GM12878 (cell line): ENCODE data around the gene TAF11L9. TPM values are rescaled to one million over a fixed set of nuclear protein-coding genes. Genes with fewer than 3 reads are reported as not detected.
"Not testable (repeated sequence)": the region's sequence is repeated elsewhere in the genome, so short reads cannot be mapped to it uniquely, and the experiment has no call there.

Source experiments
- ATAC-seq: fragments of 200-7000 bp; cut with Tn5 transposase; 3 replicates; pipeline ENCODE4 v1.9.1; 2020; ENCODE audit warnings: mild to moderate bottlenecking, moderate library complexity
- BruUV-seq: library from RNA; stranded (reverse); fragments of 400-500 nt; replicated peaks from 2 replicates; lab custom pipeline; 2021; lab: Mats Ljungman, UMichigan
- CTCF ChIA-PET: fragments of 300-600 bp; sonication (Branson Sonifier 250); formaldehyde crosslinking; extraction: SDS; loops from one replicate; lab custom pipeline; 2021; ENCODE audit warnings: inconsistent platforms; lab: Yijun Ruan, JAX
- POLR2A ChIA-PET: fragments of 350-600 bp; formaldehyde crosslinking; extraction: SDS; loops from one replicate; lab custom pipeline; 2021; ENCODE audit warnings: inconsistent platforms; lab: Charles Lee
- RAD21 ChIA-PET: fragments of 300-600 bp; sonication (Branson Sonifier 250); formaldehyde crosslinking; loops from one replicate; lab custom pipeline; 2023; ENCODE audit warnings: antibody characterized with exemption; ENCODE audit not compliant: unreplicated experiment; lab: Charles Lee
- SMC1A ChIA-PET: fragments of 300-600 bp; sonication (Branson Sonifier 250); formaldehyde crosslinking; loops from one replicate; lab custom pipeline; 2023; ENCODE audit not compliant: unreplicated experiment, uncharacterized antibody; lab: Charles Lee
- DNase-seq: peaks from one replicate; pipeline ENCODE4 v3.0.0-alpha.2; 2011; ENCODE audit warnings: low read depth, low spot score
- FAIRE-seq: peaks from 3 replicates; lab custom pipeline; 2011; peaks lifted over from hg19 to GRCh38; lab: Jason Lieb, UNC
- H2AFZ ChIP-seq: 2 replicates; pipeline ENCODE4 v1.6.0; 2011; ENCODE audit warnings: low read depth, low read length, control low read depth; ENCODE audit not compliant: control insufficient read depth
- H3K27ac ChIP-seq: 2 replicates; pipeline ENCODE4 v1.5.1; 2011; ENCODE audit warnings: control low read depth; ENCODE audit not compliant: control insufficient read depth, insufficient read depth
- H3K27me3 ChIP-seq, 2 experiments: replicated peaks in 1 of 2; 2 replicates each; pipeline versions ENCODE4 v1.6.0 to v1.6.1; 2011; ENCODE audit warnings: low read length in 1 of 2; ENCODE audit not compliant: control insufficient read depth in 2 of 2, insufficient read depth in 2 of 2
- H3K36me3 ChIP-seq, 2 experiments: 2 replicates each; pipeline ENCODE4 v1.5.1; 2011; ENCODE audit warnings: low read length in 1 of 2; ENCODE audit not compliant: control insufficient read depth in 2 of 2, insufficient read depth in 2 of 2
- H3K4me1 ChIP-seq: 2 replicates; pipeline ENCODE4 v1.6.1; 2011; ENCODE audit warnings: mild to moderate bottlenecking, low read length, moderate library complexity, mixed read lengths; ENCODE audit not compliant: control insufficient read depth, insufficient read depth
- H3K4me2 ChIP-seq: 2 replicates; pipeline ENCODE4 v1.6.0; 2011; ENCODE audit warnings: control low read depth; ENCODE audit not compliant: control insufficient read depth, insufficient read depth
- H3K4me3 ChIP-seq: fragments of 200-600 bp; sonication (generic); 2 replicates; pipeline ENCODE4 v1.5.1; 2016
- H3K79me2 ChIP-seq: 2 replicates; pipeline ENCODE4 v1.6.0; 2011; ENCODE audit warnings: low read length; ENCODE audit not compliant: control insufficient read depth, insufficient read depth
- H3K9ac ChIP-seq: 2 replicates; pipeline ENCODE4 v1.8.0; 2011; ENCODE audit warnings: low read length, control low read depth, mixed read lengths; ENCODE audit not compliant: control insufficient read depth, insufficient read depth
- H3K9me3 ChIP-seq: replicated peaks from 3 replicates; pipeline ENCODE4 v1.5.1; 2011; ENCODE audit warnings: mild to moderate bottlenecking, low read length; ENCODE audit not compliant: control insufficient read depth, insufficient read depth
- H4K20me1 ChIP-seq: 2 replicates; pipeline ENCODE4 v1.6.0; 2011; ENCODE audit not compliant: control insufficient read depth, insufficient read depth
- WGBS: methylation state at CpG from one replicate; pipeline ENCODE4 v1.1.6; 2016; ENCODE audit warnings: low lambda C conversion rate; ENCODE audit not compliant: insufficient replicate concordance, insufficient coverage; ENCODE audit errors: missing lambda C conversion rate; 5-methylcytosine and 5-hydroxymethylcytosine counted together
- in situ Hi-C: fragments of 300-500 bp; cut with MboI; formaldehyde crosslinking; loops from 9 replicates; pipeline ENCODE4 v1.14.3; 2018; ENCODE audit warnings: mixed read lengths
- intact Hi-C: fragments of 100-400 bp; cut with micrococcal nuclease; formaldehyde crosslinking; loops from one replicate; pipeline ENCODE4 v1.14.2; 2022; ENCODE audit not compliant: unreplicated experiment
- polyA plus RNA-seq, 11 experiments: library from polyadenylated mRNA; depleted of rRNA in 4 of 11; unstranded in 6 of 11; stranded (reverse) in 5 of 11; fragments of >200 nt; fragmentation: Nextera tagmentation in 4 of 11; fragmentation: Illumina TruSeq in 1 of 11; extraction: Ambion mirVana in 4 of 11; extraction: Trizol in 1 of 11; gene quantifications; 1 replicate in 1 of 11; 2 replicates in 10 of 11; pipeline versions ENCODE4 v1.2.1 to v1.2.3, GENCODE V29; 2011 to 2016; ENCODE audit warnings: inconsistent platforms in 2 of 11, missing spikeins in 2 of 11, low read depth in 1 of 11
- total RNA-seq, 4 experiments: library from RNA; depleted of rRNA in 3 of 4; stranded (reverse); fragments of >200 nt in 3 of 4; fragmentation: Illumina TruSeq in 1 of 4; extraction: Trizol in 1 of 4; gene quantifications; 2 replicates each; pipeline versions ENCODE4 v1.2.1 to v1.2.3, GENCODE V29; 2013 to 2021

The TAF11L9 gene
- total and polyA plus RNA-seq, 10 of the 15 experiments (the other 5 are each of a cell fraction or from before 2014, with no cell fraction given) = not detected

GRCh38 chr5:17610092-17610491 lies 15.9 kb upstream of the TAF11L9 start, which contains the start of gene TAF11L12:
Gene TAF11L12 (plus strand): TSS chr5:17610392.
- BruUV-seq, H4K20me1 ChIP-seq, in situ Hi-C loops, H3K27me3 ChIP-seq, ATAC-seq, H3K4me1 ChIP-seq, FAIRE-seq, H3K9ac ChIP-seq, H3K27ac ChIP-seq, H3K4me3 ChIP-seq, H3K9me3 ChIP-seq, H2AFZ ChIP-seq, H3K4me2 ChIP-seq, H3K36me3 ChIP-seq, POLR2A ChIA-PET, DNase-seq, H3K79me2 ChIP-seq, SMC1A ChIA-PET, intact Hi-C loops: not testable (repeated sequence)
- 38% methylated on average over 2 of the region's 2 CpGs for WGBS
- CTCF ChIA-PET = interaction anchor here (0.6 kb wide), 1 partner anchor 394 kb away, joined by 3 read pairs; no protein-coding TSS in a partner anchor
- RAD21 ChIA-PET = interaction anchor here (1.6 kb wide), 1 partner anchor 394 kb away, joined by 3 read pairs; no protein-coding TSS in a partner anchor

- H3K79me2 ChIP-seq, H4K20me1 ChIP-seq, H2AFZ ChIP-seq, H3K9me3 ChIP-seq, H3K27me3 ChIP-seq, intact Hi-C loops, BruUV-seq, FAIRE-seq, SMC1A ChIA-PET, H3K4me2 ChIP-seq, POLR2A ChIA-PET, H3K4me1 ChIP-seq, DNase-seq, H3K9ac ChIP-seq, H3K4me3 ChIP-seq, in situ Hi-C loops, ATAC-seq, H3K27ac ChIP-seq, RAD21 ChIA-PET, CTCF ChIA-PET, H3K36me3 ChIP-seq: not testable (repeated sequence)
- WGBS = 51% methylated on average over 4 of the region's 4 CpGs
Observed at GRCh38 chr5:17607461-17607860, 13.3 kb upstream of the TAF11L9 start.
